ENCODE results near the gene TMBIM6. TPM values are rescaled to one million over a fixed set of nuclear protein-coding genes. Genes with fewer than 3 reads are reported as not detected.

The TMBIM6 gene
- total RNA-seq, 1 experiment from 2014 or later: 402 TPM

DNA sequence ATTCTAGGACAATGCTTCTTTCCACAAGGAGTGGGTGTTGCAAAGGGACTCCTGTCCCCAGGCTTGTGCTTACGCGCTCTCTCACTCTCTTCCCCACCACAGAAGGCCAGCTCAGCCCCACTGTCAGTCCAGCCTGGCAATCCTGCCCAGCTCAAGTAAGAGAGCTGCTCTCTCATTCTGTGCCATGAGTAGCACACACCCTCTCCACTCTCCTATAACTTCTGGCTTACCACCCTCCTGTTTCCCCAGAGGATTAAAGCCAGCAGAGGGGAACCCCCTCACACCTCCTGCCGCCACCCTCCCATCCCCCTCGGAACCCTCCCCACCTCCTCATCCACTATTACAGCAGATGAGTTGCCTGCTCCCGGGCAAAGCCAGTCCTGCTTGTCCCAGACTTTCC is 69.8 kb downstream of the TMBIM6 start:
- H3K9me2 ChIP-seq (replicated peaks; ENCODE audit: low read length): no peaks in the 10 kb centered on the region
- ChIA-PET CTCF (no interaction called here), POLR2A (ENCODE audit: unreplicated experiment) (no interaction called here)
- no TSS peak for BruUV-seq (replicated peaks)
- no peaks in the 10 kb centered on the region for H3K4me1 ChIP-seq (ENCODE audit: insufficient read depth, low read length)
- TF ChIP-seq, protein P1, sequence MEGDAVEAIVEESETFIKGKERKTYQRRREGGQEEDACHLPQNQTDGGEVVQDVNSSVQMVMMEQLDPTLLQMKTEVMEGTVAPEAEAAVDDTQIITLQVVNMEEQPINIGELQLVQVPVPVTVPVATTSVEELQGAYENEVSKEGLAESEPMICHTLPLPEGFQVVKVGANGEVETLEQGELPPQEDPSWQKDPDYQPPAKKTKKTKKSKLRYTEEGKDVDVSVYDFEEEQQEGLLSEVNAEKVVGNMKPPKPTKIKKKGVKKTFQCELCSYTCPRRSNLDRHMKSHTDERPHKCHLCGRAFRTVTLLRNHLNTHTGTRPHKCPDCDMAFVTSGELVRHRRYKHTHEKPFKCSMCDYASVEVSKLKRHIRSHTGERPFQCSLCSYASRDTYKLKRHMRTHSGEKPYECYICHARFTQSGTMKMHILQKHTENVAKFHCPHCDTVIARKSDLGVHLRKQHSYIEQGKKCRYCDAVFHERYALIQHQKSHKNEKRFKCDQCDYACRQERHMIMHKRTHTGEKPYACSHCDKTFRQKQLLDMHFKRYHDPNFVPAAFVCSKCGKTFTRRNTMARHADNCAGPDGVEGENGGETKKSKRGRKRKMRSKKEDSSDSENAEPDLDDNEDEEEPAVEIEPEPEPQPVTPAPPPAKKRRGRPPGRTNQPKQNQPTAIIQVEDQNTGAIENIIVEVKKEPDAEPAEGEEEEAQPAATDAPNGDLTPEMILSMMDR (conservative IDR thresholded peaks at IDR 0.05; ENCODE audit: low read depth, low read length): no peak
- no peak overlapping the region for H3K9ac ChIP-seq (ENCODE audit: low read length)
- no peak overlapping the region for H3K4me3 ChIP-seq (ENCODE audit: low read length)
- no peaks in the 10 kb centered on the region for H3K79me2 ChIP-seq (ENCODE audit: low read length)
- H3K4me2 ChIP-seq (ENCODE audit: low read length): no peak overlapping the region
- H3K9me3 ChIP-seq (ENCODE audit: low read length): no peaks in the 10 kb centered on the region
- ATAC-seq: no peak
- DNase-seq: no peak
- H3K36me3 ChIP-seq (ENCODE audit: low read depth, low read length): no peaks in the 10 kb centered on the region
- H3F3A ChIP-seq (ENCODE audit: low read length, unreplicated experiment): no peaks in the 10 kb centered on the region
- H3K27ac ChIP-seq (ENCODE audit: low read length): no peak overlapping the region
- intact Hi-C loops (cut with micrococcal nuclease): no loop called here
- no peak overlapping the region for H2AFZ ChIP-seq (ENCODE audit: low read length)
- H4K20me1 ChIP-seq (ENCODE audit: low read length): no peaks in the 10 kb centered on the region
- H3K27me3 ChIP-seq (ENCODE audit: low read length): no peaks in the 10 kb centered on the region

DNA sequence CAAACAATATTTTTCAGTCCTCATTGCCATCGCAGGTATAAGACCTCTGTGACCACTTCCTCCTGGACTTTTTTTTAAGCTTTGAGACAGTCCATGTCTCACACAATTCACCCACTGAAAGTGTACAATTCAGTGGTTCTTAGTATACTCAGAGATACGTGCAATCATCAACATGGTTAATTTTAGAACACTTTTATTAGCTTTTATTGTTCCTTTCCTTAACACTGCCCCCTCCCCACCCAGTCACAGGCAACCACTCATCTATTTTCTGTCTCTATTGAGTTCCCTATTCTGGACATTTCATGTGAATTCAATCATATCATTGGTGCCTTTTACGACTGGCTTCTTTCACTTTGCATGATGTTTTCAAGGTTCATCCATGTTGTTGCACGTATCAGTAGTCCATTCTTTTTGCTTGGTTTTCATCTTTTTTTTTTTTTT is 70.6 kb downstream of the TMBIM6 start:
- Histone ChIP-seq H3K27me3 (ENCODE audit: low read length) (no peaks in the 10 kb centered on the region), H3K9ac (ENCODE audit: low read length) (no peak overlapping the region), H3K9me2 (replicated peaks; ENCODE audit: low read length) (no peaks in the 10 kb centered on the region), H3K36me3 (ENCODE audit: low read depth, low read length) (no peaks in the 10 kb centered on the region), H2AFZ (ENCODE audit: low read length) (no peak overlapping the region), H3F3A (ENCODE audit: low read length, unreplicated experiment) (no peaks in the 10 kb centered on the region), H4K20me1 (ENCODE audit: low read length) (no peaks in the 10 kb centered on the region), H3K9me3 (ENCODE audit: low read length) (no peaks in the 10 kb centered on the region), H3K4me1 (ENCODE audit: insufficient read depth, low read length) (no peaks in the 10 kb centered on the region), H3K4me2 (ENCODE audit: low read length) (no peak overlapping the region), H3K79me2 (ENCODE audit: low read length) (0 out of 2 replicates have a peak, but pooled peaks cover 4% of the 10 kb centered on the region), H3K27ac (ENCODE audit: low read length) (no peak overlapping the region), H3K4me3 (ENCODE audit: low read length) (no peak overlapping the region)
- POLR2A ChIA-PET (ENCODE audit: unreplicated experiment): no interaction called here
- CTCF ChIA-PET: no interaction called here
- TF ChIP-seq, protein P1 (conservative IDR thresholded peaks at IDR 0.05; ENCODE audit: low read depth, low read length): no peak
- TF ChIP-seq EZH2 (IDR thresholded peaks at IDR 0.05; ENCODE audit: low read length, unreplicated experiment): no peak
- TF ChIP-seq EZH2phosphoT487 (IDR thresholded peaks at IDR 0.05; ENCODE audit: borderline replicate concordance, low read length): no peak
- ATAC-seq: no peak
- intact Hi-C loops (cut with micrococcal nuclease): no loop called here
- no peak for DNase-seq
- BruUV-seq (replicated peaks): no TSS peak

DNA sequence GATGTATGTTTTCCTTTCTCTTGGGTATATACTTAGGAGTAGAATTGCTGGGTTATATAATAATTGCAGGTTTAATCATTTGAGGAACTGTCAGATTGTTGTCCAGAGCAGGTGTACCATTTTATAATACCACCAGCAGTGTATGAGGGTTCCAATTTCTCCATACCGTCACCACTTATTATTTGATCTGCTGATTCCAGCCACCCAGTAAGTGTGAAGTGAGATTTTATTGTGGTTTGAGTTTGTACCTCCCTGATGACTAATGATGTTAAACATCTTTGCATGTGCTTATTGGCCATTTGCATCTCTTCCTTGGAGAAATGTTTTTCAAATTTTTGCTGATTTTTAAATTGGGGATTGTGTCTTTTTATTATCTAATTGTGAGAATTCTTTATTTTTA is 71.8 kb downstream of the TMBIM6 start:
- ChIA-PET CTCF (no interaction called here), POLR2A (ENCODE audit: unreplicated experiment) (no interaction called here)
- Histone ChIP-seq H3K27me3 (ENCODE audit: low read length) (no peaks in the 10 kb centered on the region), H3K9me2 (replicated peaks; ENCODE audit: low read length) (no peaks in the 10 kb centered on the region), H3K27ac (ENCODE audit: low read length) (no peak overlapping the region), H3K4me1 (ENCODE audit: insufficient read depth, low read length) (no peaks in the 10 kb centered on the region), H3K4me2 (ENCODE audit: low read length) (no peak overlapping the region), H3K9ac (ENCODE audit: low read length) (no peak overlapping the region), H2AFZ (ENCODE audit: low read length) (no peak overlapping the region), H3K36me3 (ENCODE audit: low read depth, low read length) (no peaks in the 10 kb centered on the region), H3K4me3 (ENCODE audit: low read length) (no peak overlapping the region), H3K9me3 (ENCODE audit: low read length) (no peaks in the 10 kb centered on the region), H3F3A (ENCODE audit: low read length, unreplicated experiment) (no peaks in the 10 kb centered on the region), H3K79me2 (ENCODE audit: low read length) (0 out of 2 replicates have a peak, but pooled peaks cover 4% of the 10 kb centered on the region), H4K20me1 (ENCODE audit: low read length) (no peaks in the 10 kb centered on the region)
- TF ChIP-seq, protein P1 (conservative IDR thresholded peaks at IDR 0.05; ENCODE audit: low read depth, low read length): no peak
- TF ChIP-seq EZH2 (IDR thresholded peaks at IDR 0.05; ENCODE audit: low read length, unreplicated experiment) (no peak), EZH2phosphoT487 (IDR thresholded peaks at IDR 0.05; ENCODE audit: borderline replicate concordance, low read length) (no peak)
- DNase-seq (peak; percentile 25), ATAC-seq (0 out of 2 replicates have a peak, but pooled peaks have one; percentile 38)
- intact Hi-C loops (cut with micrococcal nuclease): no loop called here
- no TSS peak for BruUV-seq (replicated peaks)

Other genes starting within 250 kb of the TMBIM6 start
- 0.07 and 0.12 TPM in 2 replicates for gene KCNH3, start 202.5 kb upstream of the TMBIM6 start, total RNA-seq (2014; rRNA removed)
- gene MCRS1, start 173.4 kb upstream of the TMBIM6 start, total RNA-seq (2014; rRNA removed): 86.8 and 95.8 TPM in 2 replicates
- gene FAM186B, start 135.9 kb upstream of the TMBIM6 start, total RNA-seq (2014; rRNA removed): 0.80 and 1.1 TPM in 2 replicates
- gene PRPF40B, start 118.0 kb upstream of the TMBIM6 start, total RNA-seq (2014; rRNA removed): 16.2 and 17.7 TPM in 2 replicates
- 5.2 and 6.2 TPM in 2 replicates for gene FMNL3, start 34.2 kb upstream of the TMBIM6 start, total RNA-seq (2014; rRNA removed)
- 13.3 and 14.2 TPM in 2 replicates for gene NCKAP5L, start 86.9 kb downstream of the TMBIM6 start, total RNA-seq (2014; rRNA removed)
- 4.5 and 5.4 TPM in 2 replicates for gene BCDIN3D, start 101.5 kb downstream of the TMBIM6 start, total RNA-seq (2014; rRNA removed)
- 0.18 TPM in 1 of 2 replicates, not detected in the other for gene FAIM2, start 162.3 kb downstream of the TMBIM6 start, total RNA-seq (2014; rRNA removed)
- gene AQP2, start 209.2 kb downstream of the TMBIM6 start, total RNA-seq (2014; rRNA removed): not detected in 2 replicates
- gene AQP5, start 220.3 kb downstream of the TMBIM6 start, total RNA-seq (2014; rRNA removed): not detected in 2 replicates
- not detected in 2 replicates for gene AQP6, start 231.4 kb downstream of the TMBIM6 start, total RNA-seq (2014; rRNA removed)

Measured in PC-3 (cell line).